Ishikawa (cell line): ENCODE results near the gene CHST5.

Source experiments
- CREB1 ChIP-seq: IDR thresholded peaks from 2 replicates; pipeline ENCODE4 v1.6.1; 2012; ENCODE audit warnings: low read depth
- EGR1 ChIP-seq: IDR thresholded peaks from 2 replicates; pipeline ENCODE4 v1.6.1; 2012
- EP300 ChIP-seq: IDR thresholded peaks from 2 replicates; pipeline ENCODE4 v1.6.1; 2012; ENCODE audit warnings: borderline replicate concordance
- MAX ChIP-seq: IDR thresholded peaks from 2 replicates; pipeline ENCODE4 v1.6.1; 2012
- NFIC ChIP-seq: IDR thresholded peaks from 2 replicates; pipeline ENCODE4 v1.6.1; 2012
- REST ChIP-seq: IDR thresholded peaks from 2 replicates; pipeline ENCODE4 v1.6.1; 2012; ENCODE audit warnings: low read depth, mild to moderate bottlenecking
- TAF1 ChIP-seq: IDR thresholded peaks from 2 replicates; pipeline ENCODE4 v1.6.1; 2012; ENCODE audit warnings: low read depth, mild to moderate bottlenecking
- TCF12 ChIP-seq: IDR thresholded peaks from 2 replicates; pipeline ENCODE4 v1.6.1; 2012; ENCODE audit warnings: low read depth
- TEAD4 ChIP-seq: IDR thresholded peaks from 2 replicates; pipeline ENCODE4 v1.6.1; 2012
- USF1 ChIP-seq: IDR thresholded peaks from 2 replicates; pipeline ENCODE4 v1.6.1; 2012
- YY1 ChIP-seq: IDR thresholded peaks from 2 replicates; pipeline ENCODE4 v1.6.1; 2012; ENCODE audit warnings: low read depth
- ZBTB7A ChIP-seq: IDR thresholded peaks from 2 replicates; pipeline ENCODE4 v1.6.1; 2012; ENCODE audit warnings: low read depth

DNA sequence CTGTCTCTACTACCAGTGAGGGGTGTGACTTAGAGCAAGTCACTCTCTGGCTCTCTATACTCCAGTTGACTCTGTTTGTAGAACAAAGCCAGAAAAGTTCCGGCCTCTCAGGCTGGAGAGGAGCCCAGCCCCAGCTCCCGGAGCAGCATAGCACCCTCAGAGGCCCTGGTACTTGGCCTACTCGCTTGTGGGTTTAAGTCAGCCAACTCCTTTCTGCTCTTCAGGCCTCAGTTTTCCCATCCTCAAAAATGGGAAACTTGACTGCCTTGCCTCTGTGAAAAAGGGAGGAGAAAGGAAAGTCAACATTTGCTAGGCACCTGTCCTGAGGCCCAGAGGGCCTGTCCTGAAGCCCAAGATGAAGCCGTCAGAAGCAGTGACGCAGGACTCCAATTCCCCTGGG is 41.7 kb downstream of the CHST5 start:
- TF ChIP-seq REST = no peak
- no peak for TF ChIP-seq YY1
- TF ChIP-seq CREB1 = no peak
- no peak for TF ChIP-seq TAF1
- TF ChIP-seq TEAD4 = no peak
- TF ChIP-seq EGR1 = no peak
- TF ChIP-seq MAX = no peak
- TF ChIP-seq EP300 = no peak
- no peak for TF ChIP-seq USF1
- TF ChIP-seq NFIC = no peak
- TF ChIP-seq ZBTB7A = no peak
- TF ChIP-seq TCF12 = no peak
